Neural cell (in vitro differentiated cells): ENCODE results near the gene TFE3. TPM values are rescaled to one million over a fixed set of nuclear protein-coding genes. Genes with fewer than 3 reads are reported as not detected.

Experiments
- H2AFZ ChIP-seq: fragments of 200-600, 300-800 bp; sonication (generic), shearing (Covaris generic); 2 replicates; pipeline ENCODE4 v1.6.0; 2014; ENCODE audit warnings: low read depth, mild to moderate bottlenecking, antibody characterized with exemption, low read length, moderate library complexity
- H3F3A ChIP-seq: fragments of 200-600 bp; shearing (Covaris generic); 2 replicates; pipeline ENCODE4 v1.6.1; 2016; ENCODE audit warnings: mild to moderate bottlenecking, moderate library complexity, mixed read lengths, antibody characterized with exemption, low read length; ENCODE audit not compliant: insufficient read depth, poor library complexity, severe bottlenecking
- H3K27ac ChIP-seq: fragments of 200-600, 300-800 bp; sonication (generic), shearing (Covaris generic); 2 replicates; pipeline ENCODE4 v1.5.1; 2014; ENCODE audit warnings: mild to moderate bottlenecking, low read length, moderate library complexity
- H3K27me3 ChIP-seq: fragments of 300-800, 200-600 bp; sonication (generic), shearing (Covaris generic); 2 replicates; pipeline ENCODE4 v1.6.0; 2014; ENCODE audit warnings: mild to moderate bottlenecking, low read depth, low read length, moderate library complexity; ENCODE audit not compliant: insufficient read depth
- H3K36me3 ChIP-seq: fragments of 300-800, 200-600 bp; sonication (generic), shearing (Covaris generic); 2 replicates; pipeline ENCODE4 v1.5.1; 2014; ENCODE audit warnings: mild to moderate bottlenecking, antibody characterized with exemption, low read length, moderate library complexity; ENCODE audit not compliant: insufficient read depth
- H3K4me2 ChIP-seq: fragments of 300-800, 200-600 bp; sonication (generic), shearing (Covaris generic); 2 replicates; pipeline ENCODE4 v1.6.0; 2014; ENCODE audit warnings: mild to moderate bottlenecking, low read length
- H3K4me3 ChIP-seq: fragments of 300-800, 200-600 bp; sonication (generic), shearing (Covaris generic); 2 replicates; pipeline ENCODE4 v1.5.1; 2014; ENCODE audit warnings: mild to moderate bottlenecking, low read length, moderate library complexity
- H3K79me2 ChIP-seq: fragments of 200-600 bp; shearing (Covaris generic); replicated peaks from 2 replicates; pipeline ENCODE4 v1.6.0; 2014; ENCODE audit warnings: mild to moderate bottlenecking, low read length, moderate library complexity; ENCODE audit not compliant: insufficient read depth
- H3K9ac ChIP-seq: fragments of 300-800, 200-600 bp; sonication (generic), shearing (Covaris generic); 2 replicates; pipeline ENCODE4 v1.6.1; 2016; ENCODE audit warnings: mild to moderate bottlenecking, low read length, mixed read lengths
- H3K9me2 ChIP-seq: fragments of 200-600 bp; shearing (Covaris generic); 2 replicates; pipeline ENCODE4 v1.6.1; 2016; ENCODE audit warnings: mild to moderate bottlenecking, low read length, mixed read lengths; ENCODE audit not compliant: insufficient read depth
- H3K9me3 ChIP-seq: fragments of 200-600, 300-800 bp; sonication (generic), shearing (Covaris generic); 2 replicates; pipeline ENCODE4 v1.6.1; 2016; ENCODE audit warnings: mild to moderate bottlenecking, mixed run types, low read length, moderate library complexity, mixed read lengths
- H4K20me1 ChIP-seq: fragments of 200-600 bp; shearing (Covaris generic); 2 replicates; pipeline ENCODE4 v1.6.1; 2016; ENCODE audit warnings: mild to moderate bottlenecking, mixed run types; ENCODE audit not compliant: insufficient read depth
- EP300 ChIP-seq: fragments of 450-650 bp; conservative IDR thresholded peaks from 2 replicates; pipeline ENCODE4 v1.6.1; 2014; ENCODE audit warnings: antibody characterized with exemption, mild to moderate bottlenecking, moderate library complexity; ENCODE audit not compliant: poor library complexity, severe bottlenecking
- EZH2 ChIP-seq: fragments of 200-600, 300-800 bp; shearing (Covaris generic), sonication (generic); IDR thresholded peaks from 2 replicates; pipeline ENCODE4 v1.6.1; 2014; ENCODE audit warnings: antibody characterized with exemption, low read length, borderline replicate concordance, mild to moderate bottlenecking; ENCODE audit not compliant: insufficient read depth, poor library complexity, severe bottlenecking
- MXI1 ChIP-seq: fragments of 450-650 bp; conservative IDR thresholded peaks from 2 replicates; pipeline ENCODE4 v1.6.1; 2014; ENCODE audit warnings: antibody characterized with exemption, mild to moderate bottlenecking; ENCODE audit not compliant: poor library complexity, severe bottlenecking
- POLR2AphosphoS5 ChIP-seq: IDR thresholded peaks from 2 replicates; pipeline ENCODE4 v1.6.1; 2012
- RAD21 ChIP-seq: fragments of 450-650 bp; conservative IDR thresholded peaks from 2 replicates; pipeline ENCODE4 v1.6.1; 2014; ENCODE audit warnings: antibody characterized with exemption, mild to moderate bottlenecking, moderate library complexity
- REST ChIP-seq: IDR thresholded peaks from 2 replicates; pipeline ENCODE4 v1.6.1; 2012; ENCODE audit warnings: borderline replicate concordance
- SMC3 ChIP-seq: fragments of 450-650 bp; conservative IDR thresholded peaks from 2 replicates; pipeline ENCODE4 v1.6.1; 2014; ENCODE audit warnings: antibody characterized with exemption, mild to moderate bottlenecking, moderate library complexity; ENCODE audit not compliant: poor library complexity
- TAF1 ChIP-seq: IDR thresholded peaks from 2 replicates; pipeline ENCODE4 v1.6.1; 2012; ENCODE audit warnings: low read depth
- polyA plus RNA-seq: library from polyadenylated mRNA; depleted of rRNA; stranded (reverse); fragments of >200 nt; gene quantifications from 2 replicates; pipeline ENCODE4 v1.2.3, GENCODE V29; 2014
- TF ChIP-seq, protein P1 (sequence below): fragments of 450-650 bp; IDR thresholded peaks from 2 replicates; pipeline ENCODE4 v1.5.1; 2014; ENCODE audit warnings: antibody characterized with exemption, mild to moderate bottlenecking, moderate library complexity; ENCODE audit not compliant: poor library complexity, severe bottlenecking

Gene TFE3
- polyA plus RNA-seq, 1 donor from 2014 or later, result 8.9 TPM

- H3K36me3 ChIP-seq, result no peaks in the 10 kb centered on the region
- H3K4me2 ChIP-seq, result no peak overlapping the region
- TF ChIP-seq REST, result no peak
Measured at GRCh38 chrX:49066690-49067089, 23.5 kb upstream of the TFE3 start.

GRCh38 chrX:49066278-49066677 is 23.1 kb upstream of the TFE3 start:
- Histone ChIP-seq H3K4me2 (no peak overlapping the region), H2AFZ (no peak overlapping the region), H3K9me3 (no peaks in the 10 kb centered on the region), H3F3A (no peaks in the 10 kb centered on the region), H3K36me3 (no peaks in the 10 kb centered on the region), H3K9ac (no peak overlapping the region), H3K27me3 (no peaks in the 10 kb centered on the region), H3K79me2 (no peaks in the 10 kb centered on the region), H4K20me1 (no peaks in the 10 kb centered on the region), H3K27ac (no peak overlapping the region), H3K9me2 (no peaks in the 10 kb centered on the region), H3K4me3 (no peak overlapping the region)
- TF ChIP-seq SMC3 (no peak), EZH2 (no peak), EP300 (no peak), MXI1 (no peak), POLR2AphosphoS5 (no peak), RAD21 (no peak), TAF1 (no peak), REST (no peak)
- TF ChIP-seq, protein P1, sequence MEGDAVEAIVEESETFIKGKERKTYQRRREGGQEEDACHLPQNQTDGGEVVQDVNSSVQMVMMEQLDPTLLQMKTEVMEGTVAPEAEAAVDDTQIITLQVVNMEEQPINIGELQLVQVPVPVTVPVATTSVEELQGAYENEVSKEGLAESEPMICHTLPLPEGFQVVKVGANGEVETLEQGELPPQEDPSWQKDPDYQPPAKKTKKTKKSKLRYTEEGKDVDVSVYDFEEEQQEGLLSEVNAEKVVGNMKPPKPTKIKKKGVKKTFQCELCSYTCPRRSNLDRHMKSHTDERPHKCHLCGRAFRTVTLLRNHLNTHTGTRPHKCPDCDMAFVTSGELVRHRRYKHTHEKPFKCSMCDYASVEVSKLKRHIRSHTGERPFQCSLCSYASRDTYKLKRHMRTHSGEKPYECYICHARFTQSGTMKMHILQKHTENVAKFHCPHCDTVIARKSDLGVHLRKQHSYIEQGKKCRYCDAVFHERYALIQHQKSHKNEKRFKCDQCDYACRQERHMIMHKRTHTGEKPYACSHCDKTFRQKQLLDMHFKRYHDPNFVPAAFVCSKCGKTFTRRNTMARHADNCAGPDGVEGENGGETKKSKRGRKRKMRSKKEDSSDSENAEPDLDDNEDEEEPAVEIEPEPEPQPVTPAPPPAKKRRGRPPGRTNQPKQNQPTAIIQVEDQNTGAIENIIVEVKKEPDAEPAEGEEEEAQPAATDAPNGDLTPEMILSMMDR, result no peak

More at GRCh38 chrX:49066690-49067089, 23.5 kb upstream of the TFE3 start:
- Histone ChIP-seq H2AFZ (no peak overlapping the region), H3K9me3 (no peaks in the 10 kb centered on the region), H3K79me2 (no peaks in the 10 kb centered on the region), H3K9me2 (no peaks in the 10 kb centered on the region), H3F3A (no peaks in the 10 kb centered on the region), H3K27ac (no peak overlapping the region), H3K9ac (no peak overlapping the region), H3K27me3 (no peaks in the 10 kb centered on the region), H4K20me1 (no peaks in the 10 kb centered on the region), H3K4me3 (no peak overlapping the region)
